LNCAP (cell line): ENCODE data around the gene GNAT2.

Source experiments
- CTCF ChIP-seq: fragments of 450-650 bp; IDR thresholded peaks from 2 replicates; pipeline ENCODE4 v1.5.1; 2017; ENCODE audit warnings: mild to moderate bottlenecking

Gene GNAT2

GRCh38 chr1:109619576-109620400 lies at the start of gene GNAT2, which contains the start of gene AMPD2:
Gene GNAT2 (minus strand): TSS chr1:109619616. CDS start chr1:109612870, 6,746 bp downstream.
Gene AMPD2 (plus strand): TSS chr1:109619837. CDS start chr1:109621176, 1,339 bp downstream.
- no peak for TF ChIP-seq CTCF

DNA sequence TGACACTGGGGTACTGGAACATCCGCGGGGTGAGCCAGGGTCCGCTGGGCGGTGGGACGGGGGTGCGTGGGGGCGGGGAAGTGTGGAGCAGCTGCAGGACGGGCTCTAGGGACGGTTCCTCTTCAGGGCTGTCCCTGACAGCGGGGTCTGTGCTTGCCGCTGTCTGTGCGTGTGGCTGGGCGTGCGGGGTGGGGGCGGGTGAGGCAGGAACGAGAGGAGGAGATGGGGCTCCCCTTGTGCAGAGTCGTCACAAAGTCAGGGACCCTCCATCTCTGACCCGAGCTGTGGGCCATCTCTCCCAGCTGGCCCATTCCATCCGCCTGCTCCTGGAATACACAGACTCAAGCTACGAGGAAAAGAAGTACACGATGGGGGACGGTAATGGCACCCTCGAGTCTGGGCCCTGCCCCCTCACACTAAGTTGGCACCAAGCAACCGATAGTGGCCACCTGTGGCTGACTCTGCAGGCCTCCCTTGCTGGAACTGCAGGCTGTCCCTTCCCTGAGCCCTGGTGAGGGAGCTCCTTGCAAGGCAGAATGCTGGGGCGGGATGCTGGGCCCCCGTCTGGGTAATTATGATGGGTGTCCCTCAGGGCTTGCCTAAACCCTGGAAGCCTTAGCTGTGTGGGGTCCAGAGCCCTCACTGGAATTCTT lies 48.8 kb upstream of the GNAT2 start:
- no peak for TF ChIP-seq CTCF

DNA sequence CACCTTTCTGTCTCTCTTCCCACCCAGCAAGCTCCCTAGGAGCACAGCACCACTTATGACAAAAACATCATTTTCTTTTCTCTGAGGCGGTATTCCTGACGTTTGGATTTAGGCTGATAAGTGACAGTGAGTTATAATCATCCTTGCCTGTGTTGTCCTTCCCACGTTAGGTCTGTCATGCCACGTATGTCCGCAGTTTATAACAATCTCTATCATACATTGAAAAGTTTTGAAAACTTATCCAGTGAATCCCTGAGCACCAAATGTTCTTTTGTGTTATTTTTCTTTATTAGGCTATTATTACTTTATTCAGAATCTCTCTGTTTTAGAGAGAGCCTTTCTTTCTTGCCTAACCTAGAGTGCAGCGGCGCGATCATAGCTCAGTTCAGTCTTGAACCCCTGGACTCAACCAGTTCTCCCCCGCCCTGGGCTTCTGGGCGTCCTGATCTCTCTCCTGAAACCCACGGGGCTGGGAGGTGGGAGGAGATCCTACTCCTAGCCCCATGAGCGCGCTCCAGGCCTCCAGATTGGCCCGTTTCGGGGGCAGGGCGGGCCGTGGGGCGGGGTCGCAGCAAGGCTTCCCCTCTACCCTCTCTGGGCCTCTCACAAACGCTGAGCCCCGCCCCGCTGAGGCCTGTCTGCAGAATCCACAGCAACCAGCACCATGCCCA lies 48.2 kb upstream of the GNAT2 start, which contains the start of gene GSTM2:
TSS of gene GSTM2 (plus strand) at position 606 of the 671 bp plus-strand sequence. CDS start at position 665, 59 bp downstream.
- TF ChIP-seq CTCF, result no peak

DNA sequence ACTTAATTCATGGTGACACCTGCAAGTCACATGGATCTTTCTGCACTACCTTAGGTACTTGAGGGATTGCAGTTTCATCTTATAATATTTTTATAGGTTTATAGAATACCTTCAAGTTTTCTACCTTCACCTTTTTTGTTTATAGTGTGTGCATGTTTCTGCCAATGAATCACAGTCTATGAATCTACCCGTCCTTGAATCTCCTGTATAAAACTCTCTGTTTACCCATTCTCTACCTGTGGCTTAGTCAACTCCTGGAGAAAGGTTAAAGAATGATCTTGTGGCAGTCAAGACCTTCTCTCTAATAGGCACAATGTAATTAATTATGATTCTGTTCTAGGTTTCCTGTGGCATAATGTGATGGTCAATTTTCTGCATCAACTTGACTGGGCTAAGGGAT lies 45.3 kb upstream of the GNAT2 start:
- TF ChIP-seq CTCF, result no peak

GRCh38 chr1:109661391-109661790 lies 42.0 kb upstream of the GNAT2 start:
- TF ChIP-seq CTCF, result no peak

DNA sequence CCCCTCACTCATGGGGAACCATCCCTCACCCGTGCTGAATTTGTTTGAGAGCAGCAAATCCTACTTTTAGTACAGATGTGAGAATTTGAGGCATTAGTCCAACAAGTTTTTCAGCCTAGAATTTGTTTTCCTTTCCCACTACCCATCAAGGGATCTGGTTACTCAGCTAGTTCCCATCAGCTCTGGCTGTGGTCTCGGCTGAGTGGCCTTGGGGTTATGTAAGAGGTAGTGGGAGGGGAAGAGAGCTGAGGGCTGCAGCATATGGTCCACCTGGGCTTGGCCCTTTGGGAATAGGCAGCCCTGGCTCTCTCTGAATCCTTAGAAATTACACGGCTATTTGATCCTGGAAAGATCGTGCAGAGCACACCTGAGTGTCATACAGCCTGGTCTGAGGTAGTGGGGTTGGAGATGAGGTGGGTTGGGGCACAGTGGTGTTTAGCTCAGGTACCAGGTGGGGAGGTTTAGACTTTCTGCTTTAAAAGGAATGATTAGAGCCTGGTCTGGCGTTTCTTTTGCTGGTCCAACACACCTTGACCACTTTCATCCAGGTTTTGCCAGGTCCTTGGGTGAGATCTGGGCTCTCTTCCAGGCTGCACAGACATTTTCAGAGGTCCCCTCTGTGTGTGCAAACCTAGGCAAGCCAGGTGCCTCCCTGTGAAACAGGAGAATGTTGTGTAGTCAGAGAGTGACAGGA lies 40.7 kb upstream of the GNAT2 start:
- no peak for TF ChIP-seq CTCF

DNA sequence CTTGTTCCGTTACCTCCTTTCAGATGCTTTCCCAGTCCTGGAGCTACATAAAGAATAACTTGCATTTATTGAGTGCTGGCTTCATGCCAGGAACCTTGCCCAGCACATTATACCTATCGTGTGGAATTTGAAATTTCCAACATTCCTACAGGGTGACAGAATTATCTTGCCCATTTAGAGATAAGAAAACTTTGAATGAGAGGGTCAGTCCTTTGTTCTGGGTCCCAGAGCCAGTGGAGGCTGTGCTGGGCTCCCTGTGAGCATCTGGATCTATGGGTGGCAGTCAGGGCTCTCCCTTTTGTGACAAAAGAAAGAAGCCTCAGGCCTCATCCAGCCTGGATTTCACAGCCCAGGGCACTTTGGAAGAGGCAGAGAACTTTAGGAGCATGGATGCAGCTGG lies 39.7 kb upstream of the GNAT2 start:
- no peak for TF ChIP-seq CTCF
